ENCODE measurements around the gene ZNF609. TPM values are rescaled to one million over a fixed set of nuclear protein-coding genes. Genes with fewer than 3 reads are reported as not detected.

ZNF609 gene
- total and polyA plus RNA-seq, 2 of the 13 experiments (the other 11 are each of a cell fraction or from before 2014, with no cell fraction given), result 8.9 to 9.9 TPM

GRCh38 chr15:64485796-64486195 lies 25.4 kb downstream of the ZNF609 start:
- Histone ChIP-seq H3K9me3 (ENCODE audit: low read length) (no peaks in the 10 kb centered on the region), H3K27ac (ENCODE audit: extremely low read length, insufficient read depth, low read length) (no peak overlapping the region), H4K20me1 (ENCODE audit: insufficient read depth, low read length) (no peaks in the 10 kb centered on the region), H3K9ac (ENCODE audit: insufficient read depth, low read depth, low read length) (no peak overlapping the region), H3K4me3 (replicated peaks in 1 of 3; ENCODE audit: insufficient read depth in 1 of 3, low read depth in 2 of 3, low read length in 3 of 3) (no peak overlapping the region), H2AFZ (ENCODE audit: low read length) (no peak overlapping the region), H3K4me2 (ENCODE audit: low read depth, low read length) (no peak overlapping the region), H3K79me2 (ENCODE audit: insufficient read depth, low read length) (peaks cover 2% of the 10 kb centered on the region), H3K27me3 (ENCODE audit: control insufficient read depth in 1 of 2, insufficient read depth in 2 of 2, low read length in 2 of 2) (no peaks in the 10 kb centered on the region), H3K4me1 (ENCODE audit: insufficient read depth, low read length) (peaks cover 10% of the 10 kb centered on the region), H3K36me3 (replicated peaks in 1 of 2; ENCODE audit: control insufficient read depth in 1 of 2, insufficient read depth in 2 of 2, low read length in 2 of 2) (peaks cover 0 to 4% of the 10 kb centered on the region in 2 experiments; a peak in 3 of 5 replicates)
- no peak for DNase-seq (ENCODE audit: low spot score)
- intact Hi-C loops (cut with micrococcal nuclease; ENCODE audit: unreplicated experiment) (no loop called here), in situ Hi-C loops (cut with HindIII; ENCODE audit: extremely low pct_ligation_motif_present, low pct_unique_long_range_greater_than_20kb) (no loop called here)
- no peak for FAIRE-seq
- CTCF ChIA-PET (ENCODE audit: low intra/inter-chr PET ratio, low total read pairs), result no interaction called here
- TF ChIP-seq ZNF788 (CRISPR knock-in tag; IDR thresholded peaks at IDR 0.05; ENCODE audit: borderline replicate concordance), result no peak
- no peak for TF ChIP-seq ZFY (CRISPR knock-in tag; IDR thresholded peaks at IDR 0.05)
- ATAC-seq, result no peak
- POLR2A ChIA-PET, result no interaction called here
- BruUV-seq (replicated peaks), result no TSS peak

- H3K4me3 ChIP-seq (replicated peaks in 1 of 3; ENCODE audit: insufficient read depth in 1 of 3, low read depth in 2 of 3, low read length in 3 of 3), result no peak overlapping the region
- intact Hi-C loops (cut with micrococcal nuclease; ENCODE audit: unreplicated experiment), result no loop called here
- H2AFZ ChIP-seq (ENCODE audit: low read length), result no peak overlapping the region
- in situ Hi-C loops (cut with HindIII; ENCODE audit: extremely low pct_ligation_motif_present, low pct_unique_long_range_greater_than_20kb), result no loop called here
- peaks cover 0 to 4% of the 10 kb centered on the region in 2 experiments; a peak in 1 of 5 replicates for H3K36me3 ChIP-seq (replicated peaks in 1 of 2; ENCODE audit: control insufficient read depth in 1 of 2, insufficient read depth in 2 of 2, low read length in 2 of 2)
- no peaks in the 10 kb centered on the region for H3K9me3 ChIP-seq (ENCODE audit: low read length)
- ATAC-seq (no peak), FAIRE-seq (no peak), DNase-seq (ENCODE audit: low spot score) (no peak)
- no peaks in the 10 kb centered on the region for H3K4me1 ChIP-seq (ENCODE audit: insufficient read depth, low read length)
- no peak for TF ChIP-seq TCF7L2 (IDR thresholded peaks at IDR 0.05; ENCODE audit: low read depth, low read length)
- TF ChIP-seq MAZ (IDR thresholded peaks at IDR 0.05; ENCODE audit: borderline replicate concordance, low read depth, low read length), result no peak
- no peak for TF ChIP-seq MAZ (CRISPR knock-in tag; IDR thresholded peaks at IDR 0.05; ENCODE audit: low read depth)
- no peak for TF ChIP-seq EP300 (IDR thresholded peaks at IDR 0.05; ENCODE audit: low read depth in 2 of 2, low read length in 2 of 2)
- TF ChIP-seq EP300 (CRISPR knock-in tag; IDR thresholded peaks at IDR 0.05; ENCODE audit: borderline replicate concordance), result no peak
- no peak for TF ChIP-seq MEIS1 (CRISPR knock-in tag; IDR thresholded peaks at IDR 0.05; ENCODE audit: borderline replicate concordance)
- H4K20me1 ChIP-seq (ENCODE audit: insufficient read depth, low read length), result no peaks in the 10 kb centered on the region
- no peak overlapping the region for H3K4me2 ChIP-seq (ENCODE audit: low read depth, low read length)
- peaks cover 3% of the 10 kb centered on the region for H3K79me2 ChIP-seq (ENCODE audit: insufficient read depth, low read length)
- CTCF ChIA-PET (ENCODE audit: low intra/inter-chr PET ratio, low total read pairs), result no interaction called here
- no peak overlapping the region for H3K9ac ChIP-seq (ENCODE audit: insufficient read depth, low read depth, low read length)
- POLR2A ChIA-PET, result no interaction called here
- no peak overlapping the region for H3K27ac ChIP-seq (ENCODE audit: extremely low read length, insufficient read depth, low read length)
- no TSS peak for BruUV-seq (replicated peaks)
- H3K27me3 ChIP-seq (ENCODE audit: control insufficient read depth in 1 of 2, insufficient read depth in 2 of 2, low read length in 2 of 2), result no peaks in the 10 kb centered on the region
Measured at GRCh38 chr15:64490598-64491259, 30.4 kb downstream of the ZNF609 start.
